Stimulated activated naive CD4-positive, alpha-beta T cell (primary cell): ENCODE measurements around the gene SHOX.
"Not testable (repeated sequence)": the region's sequence is repeated elsewhere in the genome, so short reads cannot be mapped to it uniquely, and the experiment has no call there.

ENCODE experiments used
- DNase-seq, 6 experiments: peaks; one replicate each; lab custom pipeline; 2025; lab: John Stamatoyannopoulos, UW

The SHOX gene

DNA sequence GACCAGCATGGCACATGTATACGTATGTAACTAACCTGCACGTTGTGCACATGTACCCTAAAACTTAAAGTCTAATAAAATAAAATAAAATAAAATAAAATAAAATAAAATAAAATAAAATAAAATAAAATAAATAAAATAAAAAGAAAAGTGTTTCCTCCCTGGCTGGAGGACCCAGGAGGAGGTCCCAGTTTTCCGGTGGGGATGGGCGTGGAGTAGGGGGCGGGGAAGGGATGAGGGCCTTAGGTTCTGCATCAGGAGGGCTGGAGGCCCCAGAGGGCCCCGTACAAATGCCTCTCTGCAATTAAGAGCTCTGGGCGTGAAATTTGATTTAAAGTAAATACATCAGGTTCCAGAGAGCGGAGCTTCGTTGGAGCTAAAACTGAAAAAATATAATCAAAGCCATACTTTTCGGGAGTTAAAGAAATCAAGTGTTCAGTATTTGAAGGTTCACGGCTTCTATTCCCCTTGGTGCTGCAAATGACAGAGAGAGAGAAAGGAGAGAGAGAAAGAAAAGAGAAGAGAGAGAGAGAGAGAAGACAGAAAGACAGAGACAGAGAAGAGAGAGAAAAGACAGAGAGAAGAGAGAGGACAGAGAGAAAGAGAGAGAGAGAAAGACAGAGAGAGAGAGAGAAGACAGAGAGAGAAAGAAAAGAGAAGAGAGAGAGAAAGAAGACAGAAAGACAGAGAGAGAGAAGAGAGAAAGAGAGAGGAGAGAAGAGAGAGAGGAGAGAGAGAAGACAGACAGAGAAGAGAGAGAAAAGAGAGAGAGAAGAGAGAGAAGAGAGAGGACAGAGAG is 8.7 kb upstream of the SHOX start:
- DNase-seq = no peak

DNA sequence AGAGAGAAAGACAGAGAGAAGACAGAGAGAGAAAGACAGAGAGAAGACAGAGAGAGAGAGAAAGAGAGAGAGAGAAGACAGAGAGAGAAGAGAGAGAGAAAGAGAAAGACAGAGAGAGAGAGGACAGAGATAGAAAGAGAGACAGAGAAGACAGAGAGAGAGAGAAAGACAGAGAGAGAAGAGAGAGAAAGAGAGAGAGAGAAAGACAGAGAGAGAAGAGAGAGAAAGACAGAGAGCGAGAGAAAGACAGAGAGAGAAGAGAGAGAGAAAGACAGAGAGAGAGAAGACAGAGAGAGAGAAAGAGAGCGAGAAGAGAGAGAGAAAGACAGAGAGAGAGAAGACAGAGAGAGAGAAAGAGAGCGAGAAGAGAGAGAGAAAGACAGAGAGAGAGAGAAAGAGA is 7.8 kb upstream of the SHOX start:
- DNase-seq = not testable (repeated sequence)

DNA sequence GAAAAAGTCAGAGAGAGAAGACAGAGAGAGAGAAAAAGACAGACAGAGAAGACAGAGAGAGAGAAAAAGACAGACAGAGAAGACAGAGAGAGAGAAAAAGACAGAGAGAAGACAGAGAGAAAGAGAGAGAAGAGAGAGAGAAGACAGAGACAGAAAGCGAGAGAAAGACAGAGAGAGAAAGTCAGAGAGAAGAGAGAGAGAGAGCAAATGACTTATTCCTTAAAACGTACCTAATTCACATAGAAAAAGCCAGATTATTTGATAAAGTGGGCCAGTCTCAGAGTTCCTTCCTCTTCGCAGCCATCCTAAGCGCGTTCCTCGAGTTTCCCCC is 7.4 kb upstream of the SHOX start:
- DNase-seq = no peak

DNA sequence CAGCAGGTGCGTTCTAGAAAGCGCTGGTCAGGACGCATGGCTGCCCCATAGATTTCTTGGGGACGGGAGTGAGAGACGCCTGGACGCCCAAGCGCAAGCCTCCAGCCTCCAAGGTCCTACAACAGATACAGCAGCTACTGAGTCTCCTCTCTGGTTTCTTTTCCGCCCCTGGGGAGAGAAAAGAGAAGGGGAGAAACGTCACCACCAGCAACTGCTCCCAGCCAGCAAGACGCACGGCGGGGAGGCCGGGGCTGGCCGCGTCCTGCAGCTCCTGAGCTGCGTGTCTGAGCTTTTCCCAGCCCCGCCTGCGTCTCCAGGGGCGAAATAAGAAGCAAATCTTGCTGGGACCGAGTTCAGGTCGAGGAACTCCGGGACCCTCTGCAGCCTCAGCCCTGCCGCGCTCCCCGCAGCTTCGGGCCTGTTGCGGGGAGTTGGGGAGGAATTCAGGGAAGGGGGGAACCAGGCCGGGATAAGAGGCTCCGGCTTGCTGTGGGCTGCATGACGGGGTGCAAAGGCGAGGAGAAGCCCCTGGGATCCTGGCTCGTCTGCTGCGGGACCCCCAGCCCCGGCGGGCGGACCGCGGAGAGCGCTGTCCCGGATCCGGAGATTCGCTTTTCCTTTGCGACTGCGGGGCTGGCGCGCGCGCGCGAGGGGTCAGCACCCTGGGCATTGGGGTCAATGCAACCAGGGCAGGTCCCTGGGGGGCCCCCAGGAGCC is 6.8 kb upstream of the SHOX start:
- DNase-seq = no peak

DNA sequence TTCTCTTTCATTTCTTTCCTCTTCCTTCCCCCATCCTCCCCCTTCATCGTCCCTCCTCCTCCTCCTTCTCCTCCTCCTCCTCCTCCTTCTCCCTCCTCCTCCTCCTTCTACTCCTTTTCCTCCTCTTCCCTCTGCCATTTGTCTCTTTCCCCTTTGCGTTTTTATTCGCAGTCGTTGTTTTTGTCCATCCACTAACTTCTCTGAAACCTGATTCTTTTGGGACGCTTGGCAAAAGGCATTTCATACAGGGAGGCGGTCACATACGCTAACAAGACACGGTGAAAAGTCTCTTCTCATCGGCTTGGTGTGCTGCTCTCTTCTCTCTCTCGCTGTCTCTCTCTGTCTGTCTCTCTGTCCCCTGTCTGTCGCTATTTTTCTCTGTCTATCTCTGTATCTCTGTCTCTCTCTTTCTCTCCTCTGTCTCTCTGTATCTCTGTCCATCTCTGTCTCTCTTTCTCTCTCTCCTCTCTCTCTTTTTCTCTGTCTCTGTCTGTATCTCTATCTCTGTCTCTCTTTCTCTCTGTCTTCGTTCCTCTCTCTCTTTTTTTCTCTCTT is 5.4 kb upstream of the SHOX start:
- DNase-seq = no peak

DNA sequence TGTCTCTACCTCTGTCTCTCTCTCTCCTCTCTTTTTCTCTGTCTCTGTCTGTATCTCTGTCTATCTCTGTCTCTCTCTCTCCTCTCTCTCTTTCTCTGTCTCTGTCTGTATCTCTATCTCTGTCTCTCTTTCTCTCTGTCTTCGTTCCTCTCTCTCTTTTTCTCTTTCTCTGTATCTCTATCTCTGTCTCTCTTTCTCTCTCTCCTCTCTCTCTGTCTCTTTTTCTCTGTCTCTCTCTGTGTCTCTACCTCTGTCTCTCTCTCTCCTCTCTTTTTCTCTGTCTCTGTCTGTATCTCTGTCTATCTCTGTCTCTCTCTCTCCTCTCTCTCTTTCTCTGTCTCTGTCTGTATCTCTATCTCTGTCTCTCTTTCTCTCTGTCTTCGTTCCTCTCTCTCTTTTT is 4.5 kb upstream of the SHOX start:
- DNase-seq = not testable (repeated sequence)

DNA sequence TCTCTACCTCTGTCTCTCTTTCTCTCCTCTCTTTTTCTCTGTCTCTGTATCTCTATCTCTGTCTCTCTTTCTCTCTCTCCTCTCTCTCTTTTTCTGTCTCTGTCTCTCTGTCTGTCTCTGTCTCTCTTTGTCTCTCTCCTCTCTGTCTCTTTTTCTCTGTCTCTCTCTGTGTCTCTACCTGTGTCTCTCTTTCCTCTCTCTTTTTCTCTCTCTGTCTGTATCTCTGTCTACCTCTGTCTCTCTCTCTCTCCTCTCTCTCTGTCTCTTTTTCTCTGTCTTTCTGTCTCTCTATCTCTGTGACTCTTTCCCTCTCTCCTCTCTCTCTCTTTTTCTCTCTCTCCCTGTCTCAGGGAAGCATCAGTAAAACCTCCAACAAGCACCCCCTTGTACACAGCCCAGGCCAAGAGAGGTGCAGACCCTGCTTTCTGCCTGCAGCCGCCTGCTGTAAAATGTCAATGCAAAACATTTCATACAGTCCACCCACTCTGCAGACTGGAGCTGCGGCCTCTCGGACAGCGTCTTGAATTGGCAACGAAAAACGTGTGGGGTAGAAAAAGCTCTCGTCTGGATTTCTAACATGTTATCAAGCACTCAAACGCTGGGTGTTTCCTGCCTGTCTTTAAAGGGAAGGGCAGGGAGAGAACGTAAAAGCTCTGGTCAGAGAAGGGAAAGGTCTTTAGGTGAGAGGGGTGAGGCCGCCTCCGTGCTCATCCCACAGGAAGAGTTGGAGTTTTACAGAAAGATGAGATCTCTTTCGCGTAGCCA is 3.7 kb upstream of the SHOX start:
- no peak for DNase-seq

DNA sequence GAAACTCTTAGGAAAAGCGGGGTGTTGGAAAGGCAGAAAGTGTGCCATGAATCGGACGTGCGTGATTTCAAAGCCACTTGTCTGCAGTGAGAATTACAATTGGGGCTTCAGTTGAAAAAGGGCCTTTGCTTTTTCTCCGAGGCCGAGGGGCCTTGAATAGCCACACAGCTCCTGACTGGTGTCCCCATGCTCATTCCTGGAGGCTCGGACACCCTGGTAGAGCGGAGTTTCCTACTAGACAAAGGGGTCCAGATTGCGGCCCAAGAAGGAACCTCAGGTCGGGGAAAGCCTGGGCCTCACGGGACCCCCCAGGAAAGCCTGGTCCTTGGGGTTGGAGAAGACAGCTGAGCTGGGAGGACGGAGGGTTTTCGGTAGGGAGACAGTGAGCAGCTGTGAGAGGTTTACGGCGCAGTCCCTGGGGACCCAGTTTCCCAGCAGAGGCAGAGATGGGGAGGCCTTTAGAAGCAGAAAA is 3.0 kb upstream of the SHOX start:
- DNase-seq = no peak

DNA sequence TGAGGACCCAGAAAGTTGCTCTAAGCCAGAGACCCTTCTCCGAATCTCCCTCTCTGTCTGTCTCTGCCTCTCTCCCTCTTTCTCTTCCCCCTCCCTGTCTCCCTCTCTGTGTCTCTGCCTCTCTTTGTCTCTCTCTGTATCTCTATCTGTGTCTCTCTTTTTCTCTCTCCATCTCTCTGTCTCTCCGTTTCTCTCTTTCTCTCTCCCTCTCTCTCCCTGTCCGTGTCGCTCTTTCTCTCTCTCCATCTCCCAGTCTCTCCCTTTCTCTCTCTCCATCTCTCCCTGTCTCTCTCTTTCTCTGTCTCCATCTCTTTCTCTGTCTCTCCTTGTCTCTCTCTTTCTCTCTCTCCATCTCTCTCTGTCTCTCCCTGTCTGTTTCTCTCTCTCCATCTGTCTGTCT is 2.6 kb upstream of the SHOX start:
- no peak for DNase-seq

DNA sequence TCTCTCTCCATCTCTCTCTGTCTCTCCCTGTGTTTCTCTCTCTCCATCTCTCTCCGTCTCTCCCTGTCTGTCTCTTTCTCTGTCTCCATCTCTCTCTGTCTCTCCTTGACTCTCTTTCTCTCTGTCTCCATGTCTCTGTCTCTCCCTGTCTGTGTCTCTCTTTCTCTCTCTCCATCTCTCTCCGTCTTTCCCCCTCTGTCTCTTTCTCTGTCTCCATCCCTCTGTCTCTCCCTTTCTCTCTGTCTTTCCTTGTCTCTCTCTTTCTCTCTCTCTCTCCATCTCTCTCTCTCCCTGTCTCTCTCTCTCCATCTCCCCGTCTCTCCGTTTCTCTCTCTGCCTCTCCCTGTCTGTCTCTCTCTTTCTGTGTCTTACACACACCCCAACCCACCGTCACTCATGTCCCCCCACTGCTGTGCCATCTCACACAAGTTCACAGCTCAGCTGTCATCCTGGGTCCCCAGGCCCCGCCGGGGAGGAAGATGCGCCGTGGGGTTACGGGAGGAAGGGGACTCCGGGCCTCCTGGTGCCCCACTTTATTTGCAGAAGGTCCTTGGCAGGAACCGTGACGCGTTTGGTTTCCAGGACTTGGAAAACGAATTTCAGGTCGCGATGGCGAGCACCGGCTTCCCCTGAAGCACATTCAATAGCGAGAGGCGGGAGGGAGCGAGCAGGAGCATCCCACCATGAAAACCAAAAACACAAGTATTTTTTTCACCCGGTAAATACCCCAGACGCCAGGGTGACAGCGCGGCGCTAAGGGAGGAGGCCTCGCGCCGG is 1.2 kb upstream of the SHOX start:
- DNase-seq = no peak

DNA sequence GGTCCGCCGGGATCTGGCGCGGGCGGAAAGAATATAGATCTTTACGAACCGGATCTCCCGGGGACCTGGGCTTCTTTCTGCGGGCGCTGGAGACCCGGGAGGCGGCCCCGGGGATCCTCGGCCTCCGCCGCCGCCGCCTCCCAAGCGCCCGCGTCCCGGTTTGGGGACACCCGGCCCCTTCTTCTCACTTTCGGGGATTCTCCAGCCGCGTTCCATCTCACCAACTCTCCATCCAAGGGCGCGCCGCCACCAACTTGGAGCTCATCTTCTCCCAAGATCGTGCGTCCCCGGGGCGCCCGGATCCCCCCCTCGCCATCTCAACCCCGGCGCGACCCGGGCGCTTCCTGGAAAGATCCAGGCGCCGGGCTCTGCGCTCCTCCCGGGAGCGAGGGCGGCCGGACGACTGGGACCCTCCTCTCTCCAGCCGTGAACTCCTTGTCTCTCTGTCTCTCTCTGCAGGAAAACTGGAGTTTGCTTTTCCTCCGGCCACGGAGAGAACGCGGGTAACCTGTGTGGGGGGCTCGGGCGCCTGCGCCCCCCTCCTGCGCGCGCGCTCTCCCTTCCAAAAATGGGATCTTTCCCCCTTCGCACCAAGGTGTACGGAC is 482 bp upstream of the SHOX start:
- DNase-seq = no peak

DNA sequence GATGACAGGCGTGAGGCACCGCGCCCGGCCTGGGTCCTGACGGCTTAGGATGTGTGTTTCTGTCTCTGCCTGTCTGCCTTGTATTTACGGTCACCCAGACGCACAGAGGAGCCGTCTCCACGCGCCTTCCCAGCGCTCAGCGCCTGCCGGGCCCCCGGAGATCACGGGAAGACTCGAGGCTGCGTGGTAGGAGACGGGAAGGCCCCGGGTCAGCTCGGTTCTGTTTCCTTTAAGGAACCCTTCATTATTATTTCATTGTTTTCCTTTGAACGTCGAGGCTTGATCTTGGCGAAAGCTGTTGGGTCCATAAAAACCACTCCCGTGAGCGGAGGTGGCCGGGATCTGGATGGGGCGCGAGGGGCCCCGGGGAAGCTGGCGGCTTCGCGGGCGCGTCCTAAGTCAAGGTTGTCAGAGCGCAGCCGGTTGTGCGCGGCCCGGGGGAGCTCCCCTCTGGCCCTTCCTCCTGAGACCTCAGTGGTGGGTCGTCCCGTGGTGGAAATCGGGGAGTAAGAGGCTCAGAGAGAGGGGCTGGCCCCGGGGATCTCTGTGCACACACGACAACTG is 1.3 kb downstream of the SHOX start:
- DNase-seq = no peak

DNA sequence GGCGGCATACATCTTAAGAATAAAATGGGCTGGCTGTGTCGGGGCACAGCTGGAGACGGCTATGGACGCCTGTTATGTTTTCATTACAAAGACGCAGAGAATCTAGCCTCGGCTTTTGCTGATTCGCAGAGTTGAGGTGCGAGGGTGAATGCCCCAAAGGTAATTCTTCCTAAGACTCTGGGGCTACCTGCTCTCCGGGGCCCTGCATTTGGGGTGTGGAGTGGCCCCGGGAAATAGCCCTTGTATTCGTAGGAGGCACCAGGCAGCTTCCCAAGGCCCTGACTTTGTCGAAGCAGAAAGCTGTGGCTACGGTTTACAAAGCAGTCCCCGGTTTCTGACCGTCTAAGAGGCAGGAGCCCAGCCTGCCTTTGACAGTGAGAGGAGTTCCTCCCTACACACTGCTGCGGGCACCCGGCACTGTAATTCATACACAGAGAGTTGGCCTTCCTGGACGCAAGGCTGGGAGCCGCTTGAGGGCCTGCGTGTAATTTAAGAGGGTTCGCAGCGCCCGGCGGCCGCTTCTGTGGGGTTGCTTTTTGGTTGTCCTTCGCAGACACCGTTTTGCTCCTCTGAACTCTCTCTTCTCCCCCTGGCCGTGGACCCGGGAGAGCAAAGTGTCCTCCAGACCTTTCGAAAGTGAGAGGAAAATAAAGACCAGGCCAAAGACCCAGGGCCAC is 1.9 kb downstream of the SHOX start:
- DNase-seq = no peak

DNA sequence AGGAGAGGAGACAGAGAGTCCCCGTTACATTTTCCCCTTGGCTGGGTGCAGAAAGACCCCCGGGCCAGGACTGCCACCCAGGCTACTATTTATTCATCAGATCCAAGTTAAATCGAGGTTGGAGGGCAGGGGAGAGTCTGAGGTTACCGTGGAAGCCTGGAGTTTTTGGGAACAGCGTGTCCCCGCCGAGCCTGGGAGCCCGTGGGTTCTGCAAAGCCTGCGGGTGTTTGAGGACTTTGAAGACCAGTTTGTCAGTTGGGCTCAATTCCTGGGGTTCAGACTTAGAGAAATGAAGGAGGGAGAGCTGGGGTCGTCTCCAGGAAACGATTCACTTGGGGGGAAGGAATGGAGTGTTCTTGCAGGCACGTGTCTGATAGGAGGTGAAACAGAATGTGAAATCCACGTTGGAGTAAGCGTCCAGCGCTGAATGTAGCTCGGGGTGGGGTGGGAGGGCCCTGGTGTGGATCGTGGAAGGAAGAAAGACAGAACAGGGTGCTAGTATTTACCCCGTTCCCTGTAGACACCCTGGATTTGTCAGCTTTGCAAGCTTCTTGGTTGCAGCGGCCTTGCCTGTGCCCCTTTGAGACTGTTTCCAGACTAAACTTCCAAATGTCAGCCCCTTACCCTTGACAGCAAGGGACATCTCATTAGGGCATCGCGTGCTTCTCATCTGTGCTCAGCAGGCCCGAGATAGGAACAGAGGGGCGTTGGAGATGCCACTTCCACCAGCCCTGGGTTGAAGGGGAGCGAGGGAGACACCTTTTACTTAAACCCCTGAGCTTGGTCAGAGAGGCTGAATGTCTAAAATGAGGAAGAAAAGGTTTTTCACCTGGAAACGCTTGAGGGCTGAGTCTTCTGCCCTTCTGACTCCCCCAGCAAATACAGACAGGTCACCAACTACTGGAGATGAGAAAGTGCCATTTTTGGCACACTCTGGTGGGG is 2.7 kb downstream of the SHOX start:
- no peak for DNase-seq

DNA sequence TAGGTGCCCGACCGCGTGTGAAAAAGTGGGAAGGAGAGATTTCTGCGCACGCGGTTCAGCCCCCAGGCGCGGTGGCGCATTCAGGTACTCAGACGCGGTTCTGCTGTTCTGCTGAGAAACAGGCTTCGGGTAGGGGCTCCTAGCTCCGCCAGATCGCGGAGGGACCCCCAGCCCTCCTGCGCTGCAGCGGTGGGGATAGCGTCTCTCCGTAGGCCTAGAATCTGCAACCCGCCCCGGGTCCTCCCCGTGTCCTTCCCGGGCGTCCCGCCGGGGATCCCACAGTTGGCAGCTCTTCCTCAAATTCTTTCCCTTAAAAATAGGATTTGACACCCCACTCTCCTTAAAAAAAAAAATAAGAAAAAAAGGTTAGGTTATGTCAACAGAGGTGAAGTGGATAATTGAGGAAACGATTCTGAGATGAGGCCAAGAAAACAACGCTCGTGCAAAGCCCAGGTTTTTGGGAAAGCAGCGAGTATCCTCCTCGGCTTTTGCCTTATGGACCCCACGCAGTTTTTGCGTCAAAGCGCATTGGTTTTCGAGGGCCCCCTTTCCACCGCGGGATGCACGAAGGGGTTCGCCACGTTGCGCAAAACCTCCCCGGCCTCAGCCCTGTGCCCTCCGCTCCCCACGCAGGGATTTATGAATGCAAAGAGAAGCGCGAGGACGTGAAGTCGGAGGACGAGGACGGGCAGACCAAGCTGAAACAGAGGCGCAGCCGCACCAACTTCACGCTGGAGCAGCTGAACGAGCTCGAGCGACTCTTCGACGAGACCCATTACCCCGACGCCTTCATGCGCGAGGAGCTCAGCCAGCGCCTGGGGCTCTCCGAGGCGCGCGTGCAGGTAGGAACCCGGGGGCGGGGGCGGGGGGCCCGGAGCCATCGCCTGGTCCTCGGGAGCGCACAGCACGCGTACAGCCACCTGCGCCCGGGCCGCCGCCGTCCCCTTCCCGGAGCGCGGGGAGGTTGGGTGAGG is 3.7 kb downstream of the SHOX start:
- DNase-seq = no peak

DNA sequence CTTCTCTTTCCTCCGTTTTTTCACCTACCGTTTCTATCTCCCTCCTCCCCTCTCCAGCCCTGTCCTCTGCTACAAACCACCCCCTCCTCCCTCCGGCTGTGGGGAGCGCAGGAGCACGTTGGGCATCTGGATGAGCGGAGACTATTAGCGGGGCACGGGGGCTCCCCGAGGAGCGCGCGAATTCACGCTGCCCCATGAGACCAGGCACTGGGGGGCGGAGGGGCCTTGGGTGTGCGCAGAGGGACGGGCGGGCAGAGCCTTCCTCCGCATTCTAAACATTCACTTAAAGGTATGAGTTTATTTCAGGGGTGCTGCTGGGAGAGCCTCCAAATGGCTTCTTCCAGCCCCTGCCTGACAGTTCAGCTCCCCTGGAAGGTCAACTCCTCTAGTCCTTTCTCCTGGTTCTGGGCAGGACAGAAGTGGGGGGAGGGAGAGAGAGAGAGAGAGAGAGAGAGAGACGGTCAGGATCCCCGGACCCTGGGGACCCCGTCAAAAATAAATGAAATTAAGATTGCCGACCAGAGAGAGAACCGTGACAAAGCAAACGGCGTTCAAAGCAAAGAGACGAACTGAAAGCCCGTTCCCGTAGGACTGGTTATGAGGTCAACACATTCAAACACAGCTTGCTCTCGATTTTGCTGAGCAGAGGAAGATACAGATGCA is 5.0 kb downstream of the SHOX start:
- no peak for DNase-seq

DNA sequence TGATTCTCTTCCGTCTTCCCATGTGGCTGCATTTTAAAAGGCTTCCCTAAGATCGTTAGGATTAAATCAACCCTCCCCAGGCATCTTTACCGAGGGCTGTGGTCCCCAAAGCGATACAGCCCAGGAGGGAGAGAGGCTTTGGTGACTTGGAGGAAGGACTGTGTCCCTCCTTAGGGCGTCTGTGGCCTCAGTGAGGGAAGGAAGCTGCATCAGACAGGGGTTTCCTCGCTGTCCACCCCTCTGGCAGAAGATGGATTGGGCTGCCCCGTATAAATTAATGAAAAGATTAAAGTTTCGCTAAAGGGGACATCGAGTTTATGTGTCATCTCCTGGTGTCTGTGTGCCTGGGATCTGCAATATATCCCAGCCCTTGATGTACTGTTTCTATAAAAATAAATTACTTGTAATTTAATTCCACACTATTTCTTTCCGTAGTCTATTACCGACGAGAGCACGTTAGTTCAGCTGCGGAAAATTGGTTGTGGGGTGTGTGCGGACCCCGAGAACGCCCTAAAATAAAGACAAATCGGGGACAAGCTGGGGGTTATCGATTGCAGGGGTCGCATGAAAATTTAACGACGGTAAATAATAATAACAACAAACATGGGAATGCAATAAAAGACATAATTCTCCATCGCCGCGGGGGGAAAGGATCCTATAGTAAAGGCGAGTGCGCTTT is 6.5 kb downstream of the SHOX start:
- DNase-seq = no peak
